HG03558 (cell line): ENCODE measurements around the gene RSU1.

Source experiments
- ATAC-seq: cut with Tn5 transposase; IDR thresholded peaks from one replicate; pipeline ENCODE4 v1.9.1; 2021; ENCODE audit warnings: moderate number of reproducible peaks; ENCODE audit not compliant: unreplicated experiment; ENCODE audit errors: extremely low read depth

RSU1 gene

GRCh38 chr10:16689227-16689626, 128.0 kb downstream of the RSU1 start:
- ATAC-seq: no peak

- no peak for ATAC-seq
Measured at GRCh38 chr10:16686054-16686902, 130.9 kb downstream of the RSU1 start.

GRCh38 chr10:16685551-16685950, 131.7 kb downstream of the RSU1 start:
- ATAC-seq: no peak

GRCh38 chr10:16681521-16681920, 135.7 kb downstream of the RSU1 start:
- ATAC-seq: no peak

GRCh38 chr10:16679511-16679910, 137.7 kb downstream of the RSU1 start:
- no peak for ATAC-seq

- no peak for ATAC-seq
Measured at GRCh38 chr10:16675334-16675733, 141.9 kb downstream of the RSU1 start.

- ATAC-seq: no peak
Measured at GRCh38 chr10:16674147-16674703, 143.0 kb downstream of the RSU1 start.

GRCh38 chr10:16673443-16673842, 143.8 kb downstream of the RSU1 start:
- no peak for ATAC-seq

GRCh38 chr10:16663444-16663843, 153.8 kb downstream of the RSU1 start:
- ATAC-seq: no peak

- ATAC-seq: no peak
Measured at GRCh38 chr10:16662923-16663322, 154.3 kb downstream of the RSU1 start.

GRCh38 chr10:16656895-16657294, 160.3 kb downstream of the RSU1 start:
- ATAC-seq: no peak

GRCh38 chr10:16653224-16653623, 164.0 kb downstream of the RSU1 start:
- ATAC-seq: no peak

- ATAC-seq: no peak
Measured at GRCh38 chr10:16652154-16652553, 165.1 kb downstream of the RSU1 start.

- ATAC-seq: no peak
Measured at GRCh38 chr10:16649757-16650156, 167.5 kb downstream of the RSU1 start.

GRCh38 chr10:16648366-16648765, 168.9 kb downstream of the RSU1 start:
- ATAC-seq: no peak

- no peak for ATAC-seq
Measured at GRCh38 chr10:16646181-16647059, 170.8 kb downstream of the RSU1 start.

- ATAC-seq: no peak
Measured at GRCh38 chr10:16644146-16644545, 173.1 kb downstream of the RSU1 start.

- ATAC-seq: no peak
Measured at GRCh38 chr10:16643502-16643901, 173.7 kb downstream of the RSU1 start.

- ATAC-seq: no peak
Measured at GRCh38 chr10:16640153-16640552, 177.1 kb downstream of the RSU1 start.

GRCh38 chr10:16639471-16639870, 177.8 kb downstream of the RSU1 start:
- no peak for ATAC-seq

GRCh38 chr10:16632996-16633395, 184.2 kb downstream of the RSU1 start:
- no peak for ATAC-seq
